Effector CD4-positive, alpha-beta T cell (primary cell): ENCODE results near the gene CHST11.

Experiments
- DNase-seq: peaks from one replicate; pipeline ENCODE4 v3.0.0-alpha.2; 2020

The CHST11 gene

DNA sequence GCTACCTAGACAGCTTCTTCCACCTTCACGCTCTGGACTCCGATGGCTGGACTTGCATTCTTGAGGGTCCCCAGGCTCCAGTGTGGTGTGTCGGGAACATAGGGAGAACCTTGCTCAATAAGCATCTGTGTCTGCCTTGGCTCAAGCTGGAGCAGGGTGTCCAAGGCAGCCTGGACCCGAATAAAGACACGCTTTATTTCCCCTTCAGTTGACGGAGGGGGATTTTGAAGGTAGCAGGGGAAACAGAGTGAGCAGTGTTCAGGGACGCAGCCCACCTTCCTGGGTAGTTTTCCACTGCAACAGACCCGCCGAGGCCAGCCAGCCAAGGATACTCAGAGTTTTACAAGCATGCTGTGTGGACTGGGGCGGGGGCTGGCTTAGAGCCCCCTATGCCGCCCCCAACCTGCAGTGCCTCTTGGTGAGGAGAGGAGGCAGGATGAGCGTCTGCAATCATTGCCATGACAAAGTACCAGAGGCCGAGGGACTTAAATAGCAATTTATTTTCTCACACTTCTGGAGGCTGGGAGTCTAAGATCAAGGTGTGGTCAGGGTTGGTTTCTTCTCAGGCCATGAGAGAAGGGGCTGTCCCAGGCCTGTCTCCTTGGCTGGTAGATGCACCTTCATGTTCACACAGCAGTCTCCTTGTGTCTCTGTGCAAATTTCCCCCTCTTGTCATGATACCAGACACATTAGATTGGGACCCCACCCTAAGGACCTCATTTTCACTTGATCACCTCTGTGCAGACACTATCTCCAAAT, 201.2 kb downstream of the CHST11 start:
- no peak for DNase-seq

DNA sequence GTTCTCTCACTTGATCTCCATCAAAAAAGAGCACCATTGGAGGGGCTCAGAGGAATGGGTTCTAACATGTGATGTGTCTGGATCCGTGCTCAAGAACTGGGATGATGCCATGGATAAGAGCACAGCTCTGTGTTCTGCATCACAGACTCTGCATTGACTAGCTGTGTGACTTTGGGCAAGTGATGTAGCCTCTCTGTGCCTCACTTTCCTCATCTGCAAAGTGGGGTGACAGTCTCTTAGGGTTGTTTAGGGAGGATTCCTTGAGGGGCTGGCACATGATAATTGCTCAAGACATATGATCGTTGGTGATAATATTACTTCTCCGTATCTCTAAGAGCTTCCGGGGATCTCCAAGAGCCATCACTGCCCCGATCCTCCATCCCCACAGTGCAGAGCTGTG, 202.3 kb downstream of the CHST11 start:
- DNase-seq = no peak

DNA sequence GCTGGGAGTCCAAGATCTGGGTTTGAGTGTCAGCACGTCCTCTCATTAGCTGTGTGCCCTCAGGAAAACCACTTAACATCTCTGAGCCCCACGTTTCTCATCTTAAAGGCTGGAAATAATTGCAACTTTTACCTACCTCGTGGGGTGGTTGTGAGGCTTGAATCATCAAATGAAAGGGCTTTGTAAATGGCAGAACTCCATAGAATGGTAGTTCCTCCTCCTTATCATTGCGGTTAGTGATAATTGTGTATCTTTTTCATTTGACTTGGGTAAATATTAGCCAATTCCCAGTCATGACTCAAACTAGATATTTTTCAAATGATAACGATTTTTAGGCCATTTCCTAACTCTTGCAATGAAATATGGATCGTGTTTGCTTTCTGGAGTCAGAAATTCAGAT, 205.5 kb downstream of the CHST11 start:
- DNase-seq = no peak

DNA sequence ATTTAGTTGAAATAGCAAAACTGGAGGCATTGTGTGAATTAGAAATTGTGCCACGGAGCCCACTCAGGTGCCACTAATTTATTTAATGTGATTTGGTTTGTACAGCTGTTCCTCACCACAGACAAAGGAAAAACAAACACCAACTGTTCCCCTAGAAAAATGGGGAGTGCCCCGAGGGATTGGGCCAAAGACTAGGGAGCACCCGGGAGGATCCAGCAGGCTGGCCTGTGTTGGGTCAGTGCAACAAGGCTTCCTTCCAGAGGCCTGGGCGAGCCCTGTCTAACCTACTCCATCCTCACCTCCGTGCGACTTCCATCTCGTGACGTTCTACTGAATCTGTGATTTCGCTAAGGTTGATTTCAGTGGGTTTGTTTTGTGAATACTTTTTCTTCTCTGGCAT, 206.2 kb downstream of the CHST11 start:
- DNase-seq = no peak

DNA sequence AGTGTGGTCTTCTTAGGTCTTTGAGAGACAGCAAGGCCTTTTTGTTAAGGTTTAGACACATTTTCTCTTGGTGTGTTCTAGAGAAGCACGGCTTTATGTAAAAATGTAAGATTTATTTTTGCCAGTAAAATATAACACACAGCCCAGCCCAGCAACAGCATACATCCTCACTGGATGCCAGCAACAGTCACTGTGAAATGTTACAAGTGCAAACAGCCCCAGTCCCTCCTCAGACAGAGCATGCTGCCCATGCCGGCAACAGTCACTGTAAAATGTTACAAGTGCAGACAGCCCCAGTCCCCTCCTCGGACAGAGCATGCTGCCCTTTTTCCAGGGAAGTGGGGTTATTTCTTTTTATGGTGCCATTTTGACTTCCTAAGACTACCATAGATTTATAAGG, 207.6 kb downstream of the CHST11 start:
- DNase-seq = no peak

DNA sequence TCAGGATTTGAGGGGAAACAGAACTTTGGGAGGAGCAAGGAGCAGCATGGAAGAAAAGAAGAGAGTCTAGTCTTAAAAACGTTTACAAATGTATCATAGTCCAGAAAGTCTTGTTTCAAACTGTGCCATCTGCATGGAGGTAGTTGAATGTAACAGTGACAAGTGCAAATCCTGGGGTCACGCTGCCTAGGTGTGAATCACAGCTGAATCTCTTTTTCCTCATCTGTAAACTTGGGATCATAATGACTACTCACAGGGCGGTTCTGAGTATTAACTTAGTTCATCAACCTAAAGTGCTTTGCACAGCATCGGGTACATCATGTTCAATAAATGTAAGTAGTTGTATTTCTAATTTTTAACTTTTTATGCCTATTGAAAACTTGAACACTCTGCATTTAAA, 208.5 kb downstream of the CHST11 start:
- DNase-seq = no peak

DNA sequence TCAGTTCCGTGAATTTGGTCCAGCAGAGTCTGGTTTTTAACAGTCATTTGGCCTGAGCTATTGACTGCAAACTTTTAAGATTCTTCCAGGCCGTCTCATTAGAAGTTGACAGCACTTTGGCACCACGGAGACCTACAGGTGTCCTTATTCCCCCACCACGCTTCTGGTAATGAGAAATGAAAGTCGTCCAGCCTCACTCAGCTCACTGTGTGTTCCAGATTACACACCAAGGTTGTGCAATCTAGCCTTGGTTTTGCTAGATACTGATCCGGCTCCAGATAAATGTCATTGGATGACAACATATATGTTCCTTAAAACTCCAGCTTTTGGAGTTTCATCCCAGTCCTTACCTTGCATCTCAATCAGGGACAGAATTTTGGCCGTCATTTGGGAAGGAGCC, 210.4 kb downstream of the CHST11 start:
- DNase-seq = no peak

DNA sequence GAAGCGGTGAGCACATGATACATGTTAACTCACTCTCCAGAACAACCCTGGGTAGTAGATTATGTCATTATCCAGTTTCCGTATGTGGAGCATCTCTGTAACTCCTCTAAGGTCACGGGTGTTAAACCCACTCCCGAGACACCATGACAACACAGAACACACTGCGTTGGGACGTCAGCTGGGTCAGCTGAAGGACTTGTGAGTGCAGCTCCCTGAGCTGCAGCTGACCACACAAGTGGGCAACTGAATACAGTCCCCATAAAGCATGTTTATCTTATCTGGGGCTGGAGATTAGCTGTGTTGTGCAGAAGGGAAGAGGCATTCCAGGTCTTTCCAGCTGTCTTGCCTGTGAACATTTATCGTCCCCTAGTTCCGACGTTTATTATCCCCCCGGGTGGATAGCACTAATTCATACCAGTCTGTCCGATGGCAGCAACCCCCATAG, 211.5 kb downstream of the CHST11 start:
- no peak for DNase-seq

DNA sequence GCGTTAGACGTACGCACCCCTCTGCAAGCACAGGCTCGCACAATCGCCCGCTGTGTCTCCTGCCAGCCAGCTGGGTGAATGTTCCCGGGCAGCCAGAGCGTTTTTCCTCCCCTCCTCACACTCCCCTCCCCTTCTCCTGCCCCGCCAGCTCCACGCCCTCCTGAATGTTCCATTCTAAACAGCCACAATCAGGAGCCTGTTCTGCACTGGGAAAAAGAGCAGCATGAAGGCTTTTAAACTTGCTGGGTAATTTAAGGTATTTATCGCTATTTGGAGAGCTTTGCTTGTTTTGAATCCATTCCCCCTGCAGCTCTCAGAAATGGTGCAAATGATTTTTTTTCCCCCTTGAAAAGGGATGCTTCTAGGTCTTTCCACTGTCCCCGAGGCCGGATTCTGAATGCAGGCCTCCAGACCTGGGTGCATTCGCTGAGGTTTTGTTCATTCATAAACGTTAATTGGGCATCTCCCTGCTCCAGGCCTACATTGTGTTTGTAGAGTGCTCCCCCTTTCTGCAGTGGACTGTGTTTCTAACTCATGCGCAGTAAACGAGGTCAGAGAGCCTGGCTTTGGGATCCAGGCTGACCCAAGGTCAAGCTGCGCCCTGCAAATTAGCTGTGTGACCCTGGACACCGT, 212.5 kb downstream of the CHST11 start:
- DNase-seq = no peak

DNA sequence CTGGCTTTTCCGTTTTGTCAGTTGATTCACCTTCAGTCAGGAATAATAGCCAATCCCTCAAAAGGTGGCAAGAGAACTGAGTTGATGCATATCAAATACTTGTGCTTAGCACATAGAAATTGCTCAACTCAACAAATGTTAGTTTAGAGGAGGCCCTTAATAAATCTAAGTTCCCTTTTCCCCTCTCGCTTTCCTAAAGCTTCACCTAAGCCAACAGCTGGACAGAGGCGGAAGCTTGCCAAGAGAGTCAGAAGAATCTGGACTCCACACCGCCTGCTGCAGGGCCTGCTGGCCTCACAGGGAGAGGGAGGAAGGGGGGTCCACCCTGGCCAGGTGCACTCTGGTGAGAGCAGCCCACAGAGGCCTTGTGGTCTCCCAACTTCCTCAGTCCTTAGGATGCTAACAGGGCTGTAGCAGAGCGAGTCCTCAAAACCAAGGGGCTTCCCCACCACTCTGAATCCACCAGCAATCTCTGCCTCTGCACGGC, 213.1 kb downstream of the CHST11 start:
- DNase-seq = no peak

DNA sequence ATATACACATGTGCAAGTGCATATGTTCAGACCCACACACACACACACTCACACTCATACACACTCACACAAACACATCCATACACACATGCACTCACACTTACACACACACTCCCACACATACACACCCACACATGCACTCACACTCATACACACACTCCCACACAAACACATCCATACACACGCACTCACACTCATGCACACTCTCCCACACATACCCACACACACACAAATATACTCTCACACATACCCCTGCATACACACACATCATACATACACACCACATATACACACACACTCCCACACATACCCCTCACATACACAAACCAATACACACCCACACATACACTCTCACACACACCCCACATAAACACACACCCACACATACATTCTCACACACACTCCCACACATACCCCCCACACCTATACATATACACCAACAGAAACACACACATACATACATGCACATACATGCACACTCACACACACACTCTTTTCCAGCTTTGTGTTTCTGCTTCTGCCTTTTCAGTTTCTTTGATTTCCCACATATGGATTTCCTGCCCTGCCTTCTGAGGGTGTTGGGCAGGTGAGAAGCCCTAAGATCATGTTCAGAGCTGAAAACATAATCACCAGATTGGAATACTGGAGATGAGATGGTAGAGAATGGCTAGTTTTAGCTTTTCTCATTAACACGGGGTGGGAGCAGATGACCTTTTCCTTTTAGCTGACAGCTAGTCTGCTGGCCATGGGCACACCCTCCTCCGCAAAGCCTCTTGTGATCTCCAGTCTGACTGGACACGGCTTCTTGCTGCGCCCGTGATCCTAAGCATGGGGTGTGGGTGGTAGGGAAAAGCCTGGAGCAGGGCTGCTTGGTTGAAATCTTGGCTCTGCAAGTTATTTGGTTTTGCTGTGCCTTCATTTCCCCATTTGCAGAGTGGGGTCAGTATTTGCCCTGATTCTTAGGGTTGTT, 214.0 kb downstream of the CHST11 start:
- DNase-seq = no peak

DNA sequence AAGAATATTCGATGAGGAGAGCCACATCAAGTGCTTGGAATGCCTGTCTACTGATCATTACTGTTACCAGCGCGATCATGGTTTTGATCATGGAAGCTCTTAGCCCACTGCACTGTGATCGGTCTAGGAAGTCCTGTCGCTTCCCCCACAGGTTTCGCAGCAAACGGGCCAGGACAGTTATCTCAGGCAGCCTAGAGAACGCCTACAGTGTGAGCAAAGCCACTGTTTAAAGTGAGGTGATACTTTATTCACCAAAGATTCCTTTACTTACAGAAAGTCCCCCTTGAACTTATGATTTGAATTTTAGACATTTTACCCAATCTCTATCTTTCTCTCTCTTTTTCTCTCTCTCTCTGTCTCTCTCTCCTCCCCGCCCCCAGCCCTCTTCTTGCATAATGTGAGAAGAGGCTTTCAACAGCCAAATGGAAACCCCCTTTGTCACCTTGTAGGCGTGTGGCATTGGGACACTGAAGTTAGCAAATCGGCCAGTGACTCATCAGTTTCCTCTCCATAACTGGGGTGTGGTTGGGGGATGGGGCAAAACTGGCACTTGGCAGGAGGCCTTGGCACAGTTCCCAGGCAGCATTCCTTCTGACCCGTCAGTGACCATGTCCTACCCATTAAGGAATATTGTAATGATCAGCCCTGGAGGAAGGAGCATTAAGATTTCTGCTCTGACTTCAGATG, 214.8 kb downstream of the CHST11 start:
- DNase-seq = peak; percentile 64

DNA sequence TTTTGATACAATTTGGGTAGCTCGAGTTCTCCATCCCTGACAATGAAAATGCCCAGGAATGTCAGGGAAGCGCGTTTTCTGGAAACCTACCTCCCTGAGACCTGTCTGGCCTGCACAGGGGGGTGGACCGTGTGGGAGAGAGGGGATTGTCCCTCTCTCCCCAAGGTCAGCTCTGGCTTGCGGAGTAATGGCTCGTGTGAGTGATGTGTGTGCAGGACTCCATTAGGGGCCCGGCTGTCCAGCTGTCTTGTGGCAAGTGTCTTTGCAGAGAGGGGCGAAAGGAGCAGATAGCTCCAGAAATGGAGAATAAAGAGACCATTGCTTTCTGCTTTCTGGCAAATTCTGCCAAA, 215.3 kb downstream of the CHST11 start:
- no peak for DNase-seq

DNA sequence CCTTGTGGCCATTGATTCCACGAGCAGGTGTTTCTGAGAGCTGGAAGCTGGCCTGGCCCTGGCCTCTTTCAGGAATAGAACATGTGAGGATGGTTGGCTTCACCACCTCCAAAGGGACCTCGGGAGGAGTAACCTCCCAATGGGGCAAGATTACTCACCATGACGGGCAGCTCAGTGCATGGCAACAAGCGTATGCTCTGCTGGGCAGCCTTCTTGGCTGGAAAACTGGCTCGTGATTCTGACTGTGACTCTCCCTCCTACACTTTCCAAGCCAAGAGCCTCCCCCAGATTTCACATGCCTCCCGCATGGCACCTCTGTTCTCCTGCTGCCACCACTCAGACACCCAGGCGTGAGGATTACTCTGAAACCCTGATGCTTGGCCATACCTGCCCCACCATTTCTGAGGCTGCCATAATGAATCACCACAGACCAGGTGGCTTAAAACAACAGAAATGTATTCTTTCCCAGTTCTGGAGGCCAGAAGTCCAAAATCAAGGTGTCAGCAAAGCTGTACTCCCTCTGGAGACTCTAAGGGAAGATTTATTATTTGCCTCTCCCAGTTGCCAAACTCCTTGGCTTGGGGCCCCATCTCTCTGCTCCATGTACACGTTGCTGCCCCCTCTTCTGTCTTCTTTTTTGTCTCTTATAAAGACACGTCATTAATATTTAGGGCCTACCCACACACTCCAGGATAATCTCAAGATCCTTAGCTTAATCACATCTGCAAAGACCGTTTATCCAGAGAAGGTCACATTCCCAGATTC, 215.9 kb downstream of the CHST11 start:
- DNase-seq = no peak

DNA sequence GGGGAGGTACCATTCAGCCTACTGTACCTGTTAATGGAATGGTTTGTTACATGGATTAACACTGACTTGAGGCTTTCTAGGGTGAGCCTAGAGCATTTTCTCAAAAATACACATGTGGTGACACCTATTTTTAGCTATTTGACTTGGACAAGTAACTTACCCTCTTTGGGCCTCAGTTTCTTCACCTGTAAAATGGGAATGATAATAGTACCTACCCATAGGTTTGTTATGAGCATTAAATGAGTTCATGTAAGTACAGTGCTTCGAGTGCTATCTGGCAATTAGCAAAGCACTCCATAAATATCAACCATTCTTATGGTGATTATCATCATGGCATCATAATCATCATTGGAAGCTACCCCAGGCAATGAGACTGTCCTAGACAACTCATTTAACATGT, 216.5 kb downstream of the CHST11 start:
- DNase-seq = no peak

DNA sequence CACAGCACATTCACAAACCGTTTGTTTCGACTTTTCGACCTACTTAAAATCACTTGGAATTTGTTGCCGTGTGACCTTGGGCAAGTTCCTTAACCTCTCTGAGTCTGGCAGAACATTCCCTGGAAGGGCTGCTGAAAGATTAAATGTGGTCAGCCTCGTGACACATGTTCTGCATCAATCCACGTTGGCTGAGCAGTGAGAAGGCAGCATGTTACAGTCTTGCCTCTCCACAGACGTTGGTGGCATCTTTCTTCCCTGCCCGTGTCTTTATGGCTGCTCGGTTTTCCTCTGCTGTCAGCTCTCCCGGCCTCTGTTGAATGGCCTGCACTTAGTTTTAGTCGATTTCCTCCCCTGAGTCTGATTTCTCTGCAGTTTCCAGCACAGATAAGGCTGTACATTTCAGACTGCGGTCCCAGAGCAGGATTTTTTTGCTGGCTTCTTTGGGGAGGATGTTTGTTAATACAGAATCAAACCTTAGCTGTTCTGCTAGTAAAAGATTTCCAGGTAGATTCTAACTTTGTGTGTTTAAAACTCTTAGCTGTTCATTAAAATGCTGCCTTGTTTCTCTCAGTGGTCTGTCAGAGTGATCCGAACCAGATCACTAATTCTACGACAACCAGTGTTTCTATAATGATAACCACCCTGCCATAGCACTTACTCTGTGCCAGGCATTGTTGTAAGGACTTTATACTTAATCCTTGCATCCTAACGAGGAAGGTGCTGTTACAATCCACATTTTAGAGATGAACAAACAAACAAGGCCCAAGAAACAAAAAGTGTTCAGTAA, 217.1 kb downstream of the CHST11 start:
- no peak for DNase-seq

DNA sequence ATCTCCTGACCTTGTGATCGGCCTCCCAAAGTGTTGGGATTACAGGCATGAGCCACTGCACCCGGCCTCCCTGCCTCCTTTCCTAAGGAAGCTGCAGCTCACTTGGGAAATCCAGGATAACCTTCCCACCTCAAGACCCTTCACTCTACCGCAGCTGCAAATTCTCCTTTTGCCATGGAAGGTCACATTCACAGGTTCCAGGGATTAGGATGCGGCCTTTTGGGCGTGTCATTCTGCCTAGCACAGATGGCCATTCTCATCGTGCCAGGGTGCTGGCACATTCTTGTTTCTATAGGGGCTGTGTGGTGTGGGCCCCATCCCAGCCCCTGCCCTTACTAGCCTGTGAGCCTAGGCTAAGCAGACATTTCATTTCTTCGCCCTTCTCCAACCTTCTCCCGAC, 219.9 kb downstream of the CHST11 start:
- no peak for DNase-seq

DNA sequence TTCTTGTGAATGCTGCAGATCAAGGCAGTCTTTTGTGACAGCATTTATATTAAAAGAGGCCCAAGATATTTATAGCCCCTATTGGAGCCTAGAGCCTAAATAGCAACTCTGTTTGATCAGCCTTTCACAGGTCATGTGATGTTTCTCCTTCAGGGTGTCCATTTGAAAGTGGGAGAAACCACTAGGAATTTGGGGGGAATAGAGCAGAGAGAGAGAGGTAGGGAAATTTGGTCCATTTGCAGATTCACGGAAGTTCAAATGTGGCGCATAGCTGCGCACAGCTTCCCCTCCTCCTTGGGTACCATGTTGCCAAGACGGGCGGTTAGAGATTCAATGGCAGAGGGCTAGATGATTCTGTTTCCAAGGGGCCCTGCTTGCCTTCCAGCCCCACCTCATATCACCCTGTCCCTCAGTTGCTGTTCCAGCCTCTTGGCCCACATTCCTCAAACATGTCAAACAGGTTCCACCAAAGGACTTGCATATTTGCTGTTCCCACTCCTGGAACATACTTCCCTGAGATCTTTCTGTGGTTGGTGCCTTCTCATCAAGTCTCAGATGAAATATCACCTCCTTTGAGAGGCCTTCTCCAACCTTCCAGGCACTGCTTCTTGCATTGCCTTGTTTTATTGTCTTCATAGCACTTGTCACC, 220.8 kb downstream of the CHST11 start:
- no peak for DNase-seq

DNA sequence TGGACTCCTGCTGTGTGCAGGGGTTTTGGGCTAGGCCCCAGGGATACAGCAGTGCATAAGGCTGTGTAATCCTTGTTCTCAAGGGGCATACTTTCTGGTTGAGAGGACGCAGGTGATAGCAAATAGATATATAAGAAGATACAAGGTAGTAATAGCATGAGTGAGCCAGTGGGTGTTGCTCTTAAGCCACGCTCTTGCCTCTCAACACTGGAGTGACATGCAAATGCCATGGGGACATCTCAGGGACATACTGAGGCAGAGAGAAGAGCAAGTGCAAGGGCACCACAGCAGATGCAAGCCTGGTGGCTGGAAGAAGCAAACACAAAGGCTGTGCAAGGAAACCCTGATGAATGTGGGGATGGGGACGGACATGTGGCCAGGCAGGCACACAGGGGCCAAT, 223.3 kb downstream of the CHST11 start:
- no peak for DNase-seq

DNA sequence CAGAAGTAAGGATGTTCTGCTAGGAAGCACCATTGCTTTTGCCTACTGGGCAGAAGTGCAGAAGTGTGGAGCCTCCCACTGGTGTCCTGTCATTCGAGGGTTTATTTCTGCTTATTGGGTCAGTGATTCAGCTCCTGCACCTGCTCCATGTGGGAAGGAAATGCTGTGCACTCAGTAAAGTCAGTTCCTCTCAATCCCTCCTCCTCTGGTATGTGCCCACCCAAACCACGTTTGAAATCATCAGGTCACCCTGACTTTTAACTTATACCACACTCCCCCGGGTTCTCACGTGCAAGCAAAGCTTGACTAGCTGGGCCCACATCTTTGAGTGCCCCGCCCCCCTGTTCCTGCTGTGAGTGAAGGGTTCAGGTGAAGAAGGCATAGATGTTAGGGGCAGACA, 223.7 kb downstream of the CHST11 start:
- DNase-seq = no peak
